Adipose tissue (tissue), 3 donors: ENCODE results near the gene TBC1D8. TPM values are rescaled to one million over a fixed set of nuclear protein-coding genes. Genes with fewer than 3 reads are reported as not detected.

ENCODE experiments used
- H3K27ac ChIP-seq: one replicate; pipeline ENCODE4 v1.5.1; 2013; ENCODE audit warnings: low read depth, low read length
- WGBS, 3 donors: extraction: QIAGEN DNeasy Blood & Tissue Kit; methylation state at CpG; one replicate each; pipeline ENCODE4 v1.1.7; 2013; 5-methylcytosine and 5-hydroxymethylcytosine counted together
- polyA plus RNA-seq, 3 donors: library from polyadenylated mRNA; stranded (reverse); fragments of 200-250 nt; gene quantifications; one replicate each; pipeline ENCODE4 v1.2.3, GENCODE V29; 2013
- donor health status: healthy with polysubstance abuse.
- donor health status: Bipolar disorder and iron deficiency.
- donor health status: healthy.

The TBC1D8 gene
- polyA plus RNA-seq, 3 donors, result 10.2 to 19.9 (median 11.9) TPM

DNA sequence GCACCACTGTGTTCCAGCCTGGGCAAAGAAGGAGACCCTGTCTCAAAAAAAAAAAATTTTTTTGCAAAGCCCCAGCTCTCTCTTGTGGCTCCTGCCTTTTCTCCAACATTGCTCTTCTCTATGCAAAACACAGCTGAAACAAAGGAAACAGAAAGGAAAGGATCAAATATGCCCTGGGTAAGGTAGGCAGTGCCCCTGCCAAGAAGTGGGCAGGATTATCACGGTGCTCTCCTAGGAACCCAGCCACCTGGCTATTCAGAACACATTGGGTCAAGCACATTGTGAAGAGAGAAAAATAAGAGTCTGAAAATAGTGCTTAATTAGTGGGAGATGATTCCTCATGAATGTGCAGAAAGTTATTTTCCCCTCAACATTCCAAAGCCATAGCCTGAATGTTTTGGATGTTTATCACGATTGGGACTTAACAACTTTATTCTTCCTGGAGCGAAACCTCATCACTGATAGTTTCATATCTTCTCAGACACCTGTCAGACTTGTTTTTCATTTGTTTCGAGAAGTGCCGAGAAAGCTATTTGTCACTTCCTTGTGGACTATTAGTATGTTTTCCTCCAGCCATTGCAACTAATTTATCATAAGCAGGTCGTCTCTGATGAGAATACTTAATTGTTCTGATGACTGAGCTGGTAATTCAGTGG is 191.8 kb downstream of the TBC1D8 start:
- 44 to 47% (median 44%) methylated on average over 6 of the region's 6 CpGs for WGBS, 3 donors
- no peak overlapping the region for H3K27ac ChIP-seq

DNA sequence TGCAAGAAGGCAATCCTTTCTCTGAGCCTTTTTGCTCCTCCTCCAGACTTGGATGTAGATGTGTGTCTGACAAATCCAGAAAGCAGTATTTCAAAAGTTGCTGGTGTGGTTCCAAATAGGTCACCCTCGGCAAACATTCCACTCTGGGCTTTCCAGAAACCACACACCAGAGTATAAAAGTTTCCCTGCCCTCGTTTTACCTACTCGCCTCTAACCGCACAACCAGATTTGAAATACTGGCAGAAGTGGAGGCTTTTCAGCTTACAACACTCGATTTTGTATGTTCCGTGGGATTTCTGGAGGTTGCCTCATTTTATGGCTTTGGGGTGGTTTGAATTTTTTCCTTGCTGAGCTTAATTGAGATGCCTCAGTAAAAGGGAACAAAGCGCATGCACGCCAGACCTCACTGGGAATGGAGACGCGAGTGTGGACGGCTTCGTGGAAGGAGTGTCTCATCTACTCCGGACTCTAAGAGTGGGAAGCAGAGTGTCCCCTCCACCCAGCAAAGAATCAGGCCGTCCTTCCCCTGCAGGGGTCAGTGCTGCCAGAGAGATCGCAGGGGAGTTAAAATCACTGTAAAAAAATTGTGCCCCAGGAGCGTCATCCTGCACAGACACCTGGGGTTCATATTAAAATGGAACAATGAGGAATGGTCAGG is 193.1 kb downstream of the TBC1D8 start:
- H3K27ac ChIP-seq, result no peak overlapping the region
- 54 to 68% (median 60%) methylated on average over 16 of the region's 16 CpGs for WGBS, 3 donors

Other genes starting within 250 kb of the TBC1D8 start
- 1,000 to 10,000 TPM; 3,599 to 7,151 (median 5,339) TPM for gene RPL31, start 149.1 kb downstream of the TBC1D8 start, polyA plus RNA-seq
- gene CNOT11, start 101.5 kb upstream of the TBC1D8 start, polyA plus RNA-seq, result 10 to 100 TPM; 13.9 to 17.2 (median 16.6) TPM
- 10 to 100 TPM; 21.0 to 41.5 (median 21.8) TPM for gene RNF149, start 157.3 kb upstream of the TBC1D8 start, polyA plus RNA-seq
- under 1 TPM in 1 of 3 donors, not detected in 2; 0.07 TPM for gene CREG2, start 236.1 kb upstream of the TBC1D8 start, polyA plus RNA-seq